ENCODE results near the gene STX5. TPM values are rescaled to one million over a fixed set of nuclear protein-coding genes. Genes with fewer than 3 reads are reported as not detected.

STX5 gene
- total and polyA plus RNA-seq, 2 donors from 2014 or later, result 39.6 to 44.6 TPM

DNA sequence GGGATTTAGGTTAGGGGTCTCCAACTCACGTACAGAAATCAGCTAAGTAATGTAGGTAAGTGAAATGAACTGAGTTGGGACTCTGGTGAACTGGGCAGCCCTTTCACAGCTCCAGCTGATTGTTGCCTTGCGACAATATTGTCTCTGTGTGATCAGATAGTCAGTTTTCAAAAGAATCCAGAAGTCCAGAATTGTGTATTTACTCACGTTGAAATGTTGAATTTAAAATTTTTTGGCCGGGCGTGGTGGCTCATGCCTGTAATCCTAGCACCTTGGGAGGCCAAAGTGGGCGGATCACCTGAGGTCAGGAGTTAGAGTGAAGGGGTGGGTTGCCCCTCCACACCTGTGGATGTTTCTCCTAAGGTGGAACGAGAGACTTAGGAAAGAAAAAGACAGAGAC is 26.4 kb upstream of the STX5 start:
- FAIRE-seq (no peak), DNase-seq (peak in 1 of 5 donors; percentile 24)
- Histone ChIP-seq H3K9me3 (ENCODE audit: control insufficient read depth in 2 of 3, insufficient read depth in 1 of 3, low read length in 3 of 3) (no peaks in the 10 kb centered on the region), H3K27ac (ENCODE audit: low read depth in 2 of 2, low read length in 2 of 2) (no peak overlapping the region), H3K27me3 (ENCODE audit: control insufficient read depth, insufficient read depth, low read length) (no peaks in the 10 kb centered on the region), H3K4me3 (ENCODE audit: low read length in 3 of 3) (no peak overlapping the region), H3K36me3 (ENCODE audit: control insufficient read depth in 2 of 3, insufficient read depth in 3 of 3, low read length in 3 of 3) (peaks cover 8 to 11% (median 9%) of the 10 kb centered on the region in 3 donors), H3K4me1 (ENCODE audit: control insufficient read depth in 2 of 3, insufficient read depth in 2 of 3, low read depth in 1 of 3, low read length in 3 of 3) (peaks cover 7 to 22% (median 9%) of the 10 kb centered on the region in 3 donors), H3K9ac (ENCODE audit: low read length in 3 of 3) (no peak overlapping the region)
- TF ChIP-seq, protein P1, sequence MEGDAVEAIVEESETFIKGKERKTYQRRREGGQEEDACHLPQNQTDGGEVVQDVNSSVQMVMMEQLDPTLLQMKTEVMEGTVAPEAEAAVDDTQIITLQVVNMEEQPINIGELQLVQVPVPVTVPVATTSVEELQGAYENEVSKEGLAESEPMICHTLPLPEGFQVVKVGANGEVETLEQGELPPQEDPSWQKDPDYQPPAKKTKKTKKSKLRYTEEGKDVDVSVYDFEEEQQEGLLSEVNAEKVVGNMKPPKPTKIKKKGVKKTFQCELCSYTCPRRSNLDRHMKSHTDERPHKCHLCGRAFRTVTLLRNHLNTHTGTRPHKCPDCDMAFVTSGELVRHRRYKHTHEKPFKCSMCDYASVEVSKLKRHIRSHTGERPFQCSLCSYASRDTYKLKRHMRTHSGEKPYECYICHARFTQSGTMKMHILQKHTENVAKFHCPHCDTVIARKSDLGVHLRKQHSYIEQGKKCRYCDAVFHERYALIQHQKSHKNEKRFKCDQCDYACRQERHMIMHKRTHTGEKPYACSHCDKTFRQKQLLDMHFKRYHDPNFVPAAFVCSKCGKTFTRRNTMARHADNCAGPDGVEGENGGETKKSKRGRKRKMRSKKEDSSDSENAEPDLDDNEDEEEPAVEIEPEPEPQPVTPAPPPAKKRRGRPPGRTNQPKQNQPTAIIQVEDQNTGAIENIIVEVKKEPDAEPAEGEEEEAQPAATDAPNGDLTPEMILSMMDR (IDR thresholded peaks at IDR 0.05; ENCODE audit: borderline replicate concordance, extremely low read depth, insufficient read depth), result no peak
- intact Hi-C loops (cut with DNase I), result no loop called here

DNA sequence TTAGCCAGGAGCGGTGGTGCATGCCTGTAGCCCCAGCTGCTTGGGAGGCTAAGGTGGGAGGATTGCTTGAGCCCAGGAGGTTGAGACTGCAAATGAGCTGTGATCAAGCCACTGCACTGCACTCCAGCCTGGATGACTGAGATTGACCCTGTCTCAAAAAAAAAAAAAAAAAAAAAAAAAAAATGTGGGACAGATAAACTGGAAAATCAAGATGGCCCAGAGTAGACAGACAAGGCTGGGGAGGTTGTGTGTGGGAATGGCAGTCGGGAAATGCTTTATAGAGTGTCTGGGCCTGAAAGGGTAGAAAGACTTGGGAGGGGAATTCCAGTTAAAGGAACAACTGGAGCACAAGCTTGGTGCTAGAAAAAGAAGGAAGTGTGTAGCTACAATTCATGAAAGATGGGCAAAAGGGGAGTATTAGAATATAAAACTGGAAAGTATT is 25.7 kb upstream of the STX5 start:
- H3K9ac ChIP-seq (ENCODE audit: low read length in 3 of 3), result no peak overlapping the region
- no peak overlapping the region for H3K4me3 ChIP-seq (ENCODE audit: low read length in 3 of 3)
- H3K9me3 ChIP-seq (ENCODE audit: control insufficient read depth in 2 of 3, insufficient read depth in 1 of 3, low read length in 3 of 3), result no peaks in the 10 kb centered on the region
- H3K4me1 ChIP-seq (ENCODE audit: control insufficient read depth in 2 of 3, insufficient read depth in 2 of 3, low read depth in 1 of 3, low read length in 3 of 3), result peaks cover 7 to 22% (median 9%) of the 10 kb centered on the region in 3 donors
- H3K36me3 ChIP-seq (ENCODE audit: control insufficient read depth in 2 of 3, insufficient read depth in 3 of 3, low read length in 3 of 3), result peaks cover 11 to 15% (median 13%) of the 10 kb centered on the region in 3 donors
- FAIRE-seq (no peak), DNase-seq (no peak)
- H3K27me3 ChIP-seq (ENCODE audit: control insufficient read depth, insufficient read depth, low read length), result no peaks in the 10 kb centered on the region
- TF ChIP-seq, protein P1 (IDR thresholded peaks at IDR 0.05; ENCODE audit: borderline replicate concordance, extremely low read depth, insufficient read depth), result no peak
- no peak overlapping the region for H3K27ac ChIP-seq (ENCODE audit: low read depth in 2 of 2, low read length in 2 of 2)
- intact Hi-C loops (cut with DNase I), result no loop called here

DNA sequence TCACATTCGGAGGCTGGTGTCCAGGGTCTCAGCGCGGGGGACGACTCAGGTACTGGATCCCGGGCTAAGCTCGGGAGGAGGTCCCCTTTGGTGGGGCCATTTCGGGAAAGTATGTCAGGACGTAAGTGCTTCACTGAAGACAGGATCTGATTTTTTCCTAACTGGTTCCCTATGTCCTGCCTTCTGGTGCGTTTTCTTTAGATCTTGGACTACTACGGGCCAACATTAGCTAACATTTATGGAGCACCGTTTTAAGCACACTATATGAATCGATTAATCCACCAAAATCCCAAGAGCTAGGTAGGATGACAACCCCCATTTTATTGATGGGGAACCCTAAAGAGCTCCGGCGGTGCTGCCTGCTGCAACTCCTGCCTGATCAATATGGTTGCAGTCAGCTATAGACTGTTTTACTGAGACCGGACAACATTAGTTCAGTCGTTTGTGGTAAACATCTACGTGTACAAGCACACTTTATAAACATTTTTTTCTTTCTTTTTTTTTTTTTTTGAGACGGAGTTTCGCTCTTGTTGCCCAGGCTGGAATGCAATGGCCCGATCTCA is 24.6 kb upstream of the STX5 start:
- TF ChIP-seq, protein P1 (IDR thresholded peaks at IDR 0.05; ENCODE audit: borderline replicate concordance, extremely low read depth, insufficient read depth), result no peak
- H3K27me3 ChIP-seq (ENCODE audit: control insufficient read depth, insufficient read depth, low read length), result no peaks in the 10 kb centered on the region
- intact Hi-C loops (cut with DNase I), result no loop called here
- H3K9ac ChIP-seq (ENCODE audit: low read length in 3 of 3), result peak overlapping the region; percentile 42 to 94 (median 88)
- DNase-seq (no peak), FAIRE-seq (no peak)
- no peaks in the 10 kb centered on the region for H3K9me3 ChIP-seq (ENCODE audit: control insufficient read depth in 2 of 3, insufficient read depth in 1 of 3, low read length in 3 of 3)
- peaks cover 7 to 22% (median 9%) of the 10 kb centered on the region in 3 donors for H3K4me1 ChIP-seq (ENCODE audit: control insufficient read depth in 2 of 3, insufficient read depth in 2 of 3, low read depth in 1 of 3, low read length in 3 of 3)
- H3K36me3 ChIP-seq (ENCODE audit: control insufficient read depth in 2 of 3, insufficient read depth in 3 of 3, low read length in 3 of 3), result peaks cover 18 to 26% (median 18%) of the 10 kb centered on the region in 3 donors
- peak overlapping the region in 1 of 2 donors; percentile 3 for H3K27ac ChIP-seq (ENCODE audit: low read depth in 2 of 2, low read length in 2 of 2)
- peak overlapping the region; percentile 89 to 96 (median 89) for H3K4me3 ChIP-seq (ENCODE audit: low read length in 3 of 3)

Data from kidney (tissue), 14 donors.